HepG2 (cell line): ENCODE results near the gene OXSM. TPM values are rescaled to one million over a fixed set of nuclear protein-coding genes. Genes with fewer than 3 reads are reported as not detected.

Source experiments
- BATF2 ChIP-seq: sonication (generic); formaldehyde crosslinking; IDR thresholded peaks from 2 replicates; pipeline ENCODE4 v1.8.0; 2022; ENCODE audit warnings: mild to moderate bottlenecking, missing genetic modification reagents, moderate library complexity
- CREB3 ChIP-seq: sonication (generic); formaldehyde crosslinking; IDR thresholded peaks from 2 replicates; pipeline ENCODE4 v1.5.0; 2020; ENCODE audit warnings: missing genetic modification reagents
- CREM ChIP-seq, 2 experiments: sonication (generic) in 1 of 2; formaldehyde crosslinking in 1 of 2; IDR thresholded peaks; 2 replicates each; pipeline versions ENCODE4 v1.4.0 to v1.6.1; 2016 to 2020; ENCODE audit warnings: antibody characterized with exemption in 1 of 2, mild to moderate bottlenecking in 1 of 2, missing genetic modification reagents in 1 of 2
- ESRRA ChIP-seq: sonication (generic); formaldehyde crosslinking; IDR thresholded peaks from 2 replicates; pipeline ENCODE4 v1.5.1; 2020; ENCODE audit warnings: mild to moderate bottlenecking, low read depth, missing genetic modification reagents
- MZF1 ChIP-seq: sonication (generic); formaldehyde crosslinking; IDR thresholded peaks from 2 replicates; pipeline ENCODE4 v1.8.1; 2023; ENCODE audit warnings: mild to moderate bottlenecking, missing genetic modification reagents, borderline replicate concordance
- NR0B2 ChIP-seq: sonication (generic); formaldehyde crosslinking; IDR thresholded peaks from 2 replicates; pipeline ENCODE4 v1.4.0; 2020; ENCODE audit warnings: mild to moderate bottlenecking, missing genetic modification reagents
- PRDM4 ChIP-seq: sonication (generic); formaldehyde crosslinking; IDR thresholded peaks from 2 replicates; pipeline ENCODE4 v1.9.0; 2021; ENCODE audit warnings: missing genetic modification reagents, borderline replicate concordance
- REXO4 ChIP-seq: sonication (generic); formaldehyde crosslinking; IDR thresholded peaks from 2 replicates; pipeline ENCODE4 v1.8.0; 2022; ENCODE audit warnings: missing genetic modification reagents, mild to moderate bottlenecking, borderline replicate concordance
- TAF15 ChIP-seq: fragments of 200-400 bp; formaldehyde crosslinking; IDR thresholded peaks from one replicate; pipeline ENCODE4 v1.6.1; 2018; ENCODE audit warnings: mild to moderate bottlenecking, low read depth, low read length; ENCODE audit not compliant: poor library complexity, severe bottlenecking
- ZMYM2 ChIP-seq: sonication (generic); formaldehyde crosslinking; IDR thresholded peaks from 2 replicates; pipeline ENCODE4 v1.8.0; 2022; ENCODE audit warnings: mild to moderate bottlenecking, missing genetic modification reagents
- ZNF432 ChIP-seq: sonication (generic); formaldehyde crosslinking; IDR thresholded peaks from 2 replicates; pipeline ENCODE4 v1.5.0; 2020; ENCODE audit warnings: missing genetic modification reagents, mild to moderate bottlenecking, borderline replicate concordance
- ZNF564 ChIP-seq: sonication (generic); formaldehyde crosslinking; IDR thresholded peaks from 2 replicates; pipeline ENCODE4 v1.8.1; 2023; ENCODE audit warnings: mild to moderate bottlenecking, missing genetic modification reagents
- polyA plus RNA-seq, 8 experiments: library from polyadenylated mRNA; depleted of rRNA in 3 of 8; stranded (reverse) in 7 of 8; unstranded in 1 of 8; fragments of >200 nt; fragmentation: Illumina TruSeq in 4 of 8; extraction: Trizol in 4 of 8; gene quantifications; 2 replicates each; pipeline versions ENCODE4 v1.2.1 to v1.2.3, GENCODE V29; 2011 to 2016; ENCODE audit warnings: low read depth in 4 of 8, missing spikeins in 1 of 8, mixed read lengths in 1 of 8; ENCODE audit not compliant: insufficient read depth in 1 of 8
- total RNA-seq, 5 experiments: library from RNA; depleted of rRNA; stranded (reverse); fragments of >200 nt; fragmentation: Illumina TruSeq; extraction: Trizol; gene quantifications; 2 replicates each; pipeline ENCODE4 v1.2.3, GENCODE V29; 2016; ENCODE audit warnings: low read depth in 1 of 5
- TF ChIP-seq, protein P1 (sequence below): sonication (generic); formaldehyde crosslinking; IDR thresholded peaks from 2 replicates; pipeline ENCODE4 v1.4.0; 2020; ENCODE audit warnings: low read depth, missing genetic modification reagents
- TF ChIP-seq, protein P2 (sequence below): sonication (generic); IDR thresholded peaks from 2 replicates; pipeline ENCODE4 v1.6.1; 2016; ENCODE audit warnings: low read depth, borderline replicate concordance

Gene OXSM
- total and polyA plus RNA-seq, 2 of the 13 experiments (the other 11 are each of a cell fraction or from before 2014, with no cell fraction given), result 18.2 to 34.4 TPM

DNA sequence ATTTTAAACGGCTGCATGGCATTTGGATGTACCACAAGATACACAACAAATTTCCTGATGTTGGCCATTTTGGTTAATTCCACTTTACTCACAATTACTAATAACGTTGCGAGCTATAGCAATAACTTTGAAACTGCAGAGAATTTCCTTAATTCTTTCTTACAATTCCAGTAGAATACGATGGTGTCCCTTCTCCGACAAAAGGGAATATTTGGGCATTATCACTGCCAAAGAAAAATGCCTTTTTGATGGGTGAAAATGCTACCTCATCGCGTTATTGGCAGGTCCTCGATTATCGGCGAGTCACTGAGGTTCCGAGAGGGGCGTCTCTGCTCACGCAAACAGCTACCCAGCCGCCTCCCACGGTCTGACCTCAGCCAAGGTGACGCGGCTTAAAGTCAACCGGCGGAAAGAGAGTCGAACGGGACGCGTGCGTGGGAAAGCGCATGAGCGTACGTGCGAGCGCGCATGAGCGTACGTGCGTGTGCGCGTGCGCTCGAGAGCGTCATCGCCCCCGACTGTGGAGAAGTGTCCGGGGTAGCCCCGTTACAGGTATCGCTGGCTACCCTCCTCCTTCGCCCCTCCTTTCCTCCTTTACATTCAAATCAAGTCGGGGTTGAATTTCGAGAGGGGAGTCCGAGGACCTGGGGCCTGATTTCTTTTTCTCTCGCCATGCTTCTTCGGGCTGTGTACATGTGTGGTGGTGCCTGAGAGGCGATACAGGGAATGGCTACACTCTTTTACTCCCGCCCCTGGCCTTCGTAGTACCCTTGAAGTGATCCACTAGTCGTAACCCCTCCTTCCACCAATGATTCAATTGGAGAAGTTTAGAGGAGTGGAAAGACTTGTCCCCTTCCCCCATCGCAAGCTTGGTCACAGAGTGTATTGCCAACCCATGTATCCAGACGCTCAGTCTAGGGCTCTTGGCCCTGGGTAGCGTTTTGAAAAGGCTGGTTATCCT, at the start of gene OXSM (continued):
- TF ChIP-seq, protein P1, sequence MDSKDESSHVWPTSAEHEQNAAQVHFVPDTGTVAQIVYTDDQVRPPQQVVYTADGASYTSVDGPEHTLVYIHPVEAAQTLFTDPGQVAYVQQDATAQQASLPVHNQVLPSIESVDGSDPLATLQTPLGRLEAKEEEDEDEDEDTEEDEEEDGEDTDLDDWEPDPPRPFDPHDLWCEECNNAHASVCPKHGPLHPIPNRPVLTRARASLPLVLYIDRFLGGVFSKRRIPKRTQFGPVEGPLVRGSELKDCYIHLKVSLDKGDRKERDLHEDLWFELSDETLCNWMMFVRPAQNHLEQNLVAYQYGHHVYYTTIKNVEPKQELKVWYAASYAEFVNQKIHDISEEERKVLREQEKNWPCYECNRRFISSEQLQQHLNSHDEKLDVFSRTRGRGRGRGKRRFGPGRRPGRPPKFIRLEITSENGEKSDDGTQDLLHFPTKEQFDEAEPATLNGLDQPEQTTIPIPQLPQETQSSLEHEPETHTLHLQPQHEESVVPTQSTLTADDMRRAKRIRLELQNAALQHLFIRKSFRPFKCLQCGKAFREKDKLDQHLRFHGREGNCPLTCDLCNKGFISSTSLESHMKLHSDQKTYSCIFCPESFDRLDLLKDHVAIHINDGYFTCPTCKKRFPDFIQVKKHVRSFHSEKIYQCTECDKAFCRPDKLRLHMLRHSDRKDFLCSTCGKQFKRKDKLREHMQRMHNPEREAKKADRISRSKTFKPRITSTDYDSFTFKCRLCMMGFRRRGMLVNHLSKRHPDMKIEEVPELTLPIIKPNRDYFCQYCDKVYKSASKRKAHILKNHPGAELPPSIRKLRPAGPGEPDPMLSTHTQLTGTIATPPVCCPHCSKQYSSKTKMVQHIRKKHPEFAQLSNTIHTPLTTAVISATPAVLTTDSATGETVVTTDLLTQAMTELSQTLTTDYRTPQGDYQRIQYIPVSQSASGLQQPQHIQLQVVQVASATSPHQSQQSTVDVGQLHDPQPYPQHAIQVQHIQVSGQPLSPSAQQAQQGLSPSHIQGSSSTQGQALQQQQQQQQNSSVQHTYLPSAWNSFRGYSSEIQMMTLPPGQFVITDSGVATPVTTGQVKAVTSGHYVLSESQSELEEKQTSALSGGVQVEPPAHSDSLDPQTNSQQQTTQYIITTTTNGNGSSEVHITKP (CRISPR knock-in tag), result peak; percentile 75; the same call in 1 of the 2 replicates
- TF ChIP-seq MZF1 (CRISPR knock-in tag) (peak; percentile 44; the same call in 1 of the 2 replicates), ZMYM2 (no peak), CREB3 (CRISPR knock-in tag) (no peak), BATF2 (CRISPR knock-in tag) (peak; percentile 84), PRDM4 (CRISPR knock-in tag) (no peak), ZNF564 (CRISPR knock-in tag) (peak; percentile 66; the same call in 1 of the 2 replicates), ZNF432 (CRISPR knock-in tag) (no peak), CREM (IDR thresholded peaks at IDR 0.05) (peak; percentile 76; the same call in 1 of the 2 replicates), CREM (CRISPR knock-in tag; IDR thresholded peaks at IDR 0.05) (no peak), ESRRA (CRISPR knock-in tag) (peak; percentile 97), REXO4 (CRISPR knock-in tag) (no peak), TAF15 (no peak), NR0B2 (peak; percentile 81)
- TF ChIP-seq, protein P2, sequence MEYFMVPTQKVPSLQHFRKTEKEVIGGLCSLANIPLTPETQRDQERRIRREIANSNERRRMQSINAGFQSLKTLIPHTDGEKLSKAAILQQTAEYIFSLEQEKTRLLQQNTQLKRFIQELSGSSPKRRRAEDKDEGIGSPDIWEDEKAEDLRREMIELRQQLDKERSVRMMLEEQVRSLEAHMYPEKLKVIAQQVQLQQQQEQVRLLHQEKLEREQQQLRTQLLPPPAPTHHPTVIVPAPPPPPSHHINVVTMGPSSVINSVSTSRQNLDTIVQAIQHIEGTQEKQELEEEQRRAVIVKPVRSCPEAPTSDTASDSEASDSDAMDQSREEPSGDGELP, result peak; percentile 33; the same call in 1 of the 2 replicates
